Glomerular visceral epithelial cell (primary cell): Measurements from ENCODE around the gene GNG10.
A peak's percentile ranks its signal among the peaks of the same experiment; 100 is the strongest.
"Not testable (repeated sequence)": the region's sequence is repeated elsewhere in the genome, so short reads cannot be mapped to it uniquely, and the experiment has no call there.

Source experiments
- DNase-seq: peaks from one replicate; pipeline ENCODE4 v3.0.0-alpha.2; 2016; ENCODE audit errors: extremely low spot score

Gene GNG10

DNA sequence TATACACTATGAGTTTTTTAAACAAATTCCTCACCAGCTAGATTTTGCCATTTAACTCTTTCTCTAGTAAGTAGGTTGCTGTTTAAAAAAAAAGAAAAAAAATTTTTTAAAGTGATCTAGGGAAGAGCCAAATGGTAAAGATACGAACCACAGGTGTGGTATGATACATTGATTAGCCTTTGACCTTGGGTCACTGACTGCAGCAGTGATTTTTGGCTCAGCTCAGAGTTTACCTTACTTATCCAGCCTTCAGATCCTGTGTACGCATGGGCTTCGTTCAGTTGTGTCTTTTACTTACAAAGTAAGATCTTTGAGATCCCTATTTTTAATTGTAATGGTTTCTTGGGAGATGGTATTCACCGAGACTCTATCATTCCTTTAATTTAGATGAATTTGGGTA lies 12.4 kb upstream of the GNG10 start:
- DNase-seq: no peak

GRCh38 chr9:111657051-111657450 lies 4.4 kb upstream of the GNG10 start:
- DNase-seq: no peak

DNA sequence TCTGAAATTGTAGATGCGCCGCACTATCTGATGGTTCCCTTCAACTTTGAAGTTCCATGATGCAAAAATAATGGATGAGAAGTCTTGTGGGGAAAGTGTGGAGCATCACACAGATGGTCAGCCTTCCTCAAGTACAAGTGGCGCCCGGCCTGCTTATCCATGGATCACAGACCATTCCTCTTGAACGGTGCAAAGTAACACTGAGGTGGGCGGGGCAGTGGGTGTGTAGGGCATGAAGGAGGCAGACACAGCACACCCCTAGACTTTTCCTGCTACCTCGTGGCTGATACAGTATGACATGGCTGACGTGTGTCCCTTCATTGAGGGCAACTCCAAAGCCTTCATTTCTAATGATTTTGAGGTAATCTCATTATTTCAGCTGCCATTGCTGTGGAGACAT lies 2.5 kb upstream of the GNG10 start:
- no peak for DNase-seq

DNA sequence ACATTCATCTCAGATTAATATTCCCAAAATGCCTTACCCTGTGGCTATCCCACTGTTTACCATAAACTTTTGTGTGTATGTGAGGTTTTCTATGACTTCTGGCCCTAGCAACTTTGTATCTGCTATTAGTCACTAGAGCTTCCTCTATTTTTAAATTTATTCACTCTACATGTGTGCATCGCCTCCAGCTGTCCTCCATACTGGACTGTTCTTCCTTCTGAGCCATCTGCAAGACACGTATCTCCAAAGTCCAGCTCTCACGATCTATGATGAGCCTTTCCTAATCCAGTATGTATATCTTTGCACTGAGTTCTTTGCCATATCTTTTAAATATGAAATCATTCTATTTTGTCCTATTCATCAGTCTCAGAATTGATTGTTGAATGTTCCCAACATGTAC lies 1.7 kb upstream of the GNG10 start:
- DNase-seq: no peak

- DNase-seq: peak; percentile 47
These were observed 557 bp downstream of the GNG10 start for GRCh38 chr9:111661802-111662521.

DNA sequence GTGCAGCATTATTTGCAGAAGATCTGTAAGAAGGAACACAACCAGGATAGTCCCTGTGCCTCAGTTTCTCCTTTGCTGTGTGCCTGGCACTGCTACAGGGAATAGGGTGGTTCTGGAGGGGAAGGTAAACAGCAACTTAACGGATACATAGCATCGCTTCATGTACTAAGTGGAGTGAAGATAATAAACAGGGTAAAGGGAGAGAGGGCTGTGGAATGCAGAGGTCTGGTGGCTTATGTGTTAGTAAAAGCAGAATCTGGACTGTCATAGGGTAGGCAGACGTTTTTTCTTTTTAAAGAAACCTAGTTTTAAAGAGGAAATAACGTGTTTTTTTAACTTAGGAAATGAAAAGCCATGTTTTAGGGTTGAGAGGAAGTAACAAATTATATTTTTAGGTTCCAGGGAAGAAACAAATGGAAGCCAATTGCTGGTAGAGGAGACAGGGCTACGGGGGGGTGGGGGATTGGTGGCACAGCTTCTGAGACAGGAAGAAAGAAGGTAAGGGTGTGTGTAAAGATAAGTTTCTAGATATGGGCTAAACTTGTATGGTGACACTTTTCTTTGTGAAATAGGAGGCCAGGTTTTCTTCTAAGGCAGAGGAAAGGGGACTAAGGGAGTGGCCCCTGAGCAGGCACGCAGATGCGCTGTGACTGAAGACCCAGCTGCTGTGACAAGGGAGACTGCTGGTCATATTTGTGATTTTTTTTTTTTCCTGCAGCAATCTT lies 1.3 kb downstream of the GNG10 start:
- DNase-seq: no peak

DNA sequence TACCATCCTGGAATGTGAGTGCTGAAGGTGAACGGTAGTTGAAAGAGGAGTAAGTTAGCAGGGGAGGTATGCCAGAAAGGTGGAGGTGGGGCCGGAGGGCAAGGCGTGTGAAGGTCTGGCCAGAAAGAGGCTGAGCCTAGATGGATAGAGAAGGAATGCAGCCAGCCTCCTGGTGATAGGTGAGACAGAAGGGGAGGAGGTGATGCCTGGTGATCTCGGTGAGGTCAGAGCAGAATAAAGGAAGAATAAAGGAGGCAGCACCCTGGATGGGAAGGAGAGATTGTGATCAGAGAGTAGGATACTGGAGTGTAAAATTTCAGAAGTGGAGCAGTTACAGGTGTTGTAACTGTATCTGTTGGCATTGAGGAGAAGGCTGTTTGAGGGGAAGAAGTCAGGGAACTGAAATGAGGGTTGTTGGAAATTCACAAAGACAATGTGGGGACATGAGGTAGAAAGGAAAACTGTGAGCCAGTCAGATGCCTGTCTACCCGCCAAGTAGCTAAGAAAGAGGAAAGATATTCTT lies 2.0 kb downstream of the GNG10 start:
- DNase-seq: no peak

- DNase-seq: no peak
These were observed 6.7 kb downstream of the GNG10 start for GRCh38 chr9:111668026-111668573.

DNA sequence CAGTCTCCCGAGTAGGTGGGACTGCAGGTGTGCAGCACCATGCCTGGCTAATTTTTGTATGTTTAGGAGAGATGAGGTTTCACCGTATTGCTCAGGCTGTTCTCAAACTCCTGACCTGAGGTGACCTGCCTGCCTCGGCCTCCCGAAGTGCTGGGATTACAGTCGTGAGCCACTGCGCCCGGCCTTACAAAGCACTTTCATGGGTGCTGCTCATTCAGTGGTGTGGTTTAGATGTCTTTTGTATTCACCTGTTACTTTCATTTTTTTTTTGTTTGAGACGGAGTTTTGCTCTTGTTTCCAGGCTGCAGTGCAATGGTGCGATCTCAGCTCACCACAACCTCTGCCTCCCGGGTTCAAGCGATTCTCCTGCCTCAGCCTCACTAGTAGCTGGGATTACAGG lies 7.2 kb downstream of the GNG10 start:
- not testable (repeated sequence) for DNase-seq

DNA sequence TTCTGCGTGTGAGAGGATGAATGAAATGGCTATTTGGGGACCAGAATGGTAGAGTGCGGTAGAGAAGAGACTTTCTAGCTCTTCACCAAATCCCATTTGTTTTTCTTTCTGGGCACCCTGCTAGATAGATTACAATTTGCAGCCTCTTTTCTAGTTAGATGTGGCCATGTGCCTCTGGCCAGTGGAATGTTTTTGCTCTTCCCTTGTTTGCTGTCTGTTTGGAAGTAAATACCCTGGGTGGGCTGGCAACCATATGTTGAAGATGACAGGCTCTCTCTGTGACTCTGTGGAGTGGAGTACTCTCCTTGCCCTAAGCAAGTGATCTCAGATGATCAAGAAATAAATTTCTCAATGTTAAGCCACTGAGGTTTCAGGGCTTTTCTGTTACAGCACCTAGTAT lies 12.9 kb downstream of the GNG10 start:
- no peak for DNase-seq

GRCh38 chr9:111676116-111676515 lies 14.7 kb downstream of the GNG10 start:
- no peak for DNase-seq

- no peak for DNase-seq
These were observed 16.9 kb downstream of the GNG10 start for GRCh38 chr9:111678293-111678692.

- DNase-seq: no peak
These were observed 17.8 kb downstream of the GNG10 start for GRCh38 chr9:111679199-111679598.

DNA sequence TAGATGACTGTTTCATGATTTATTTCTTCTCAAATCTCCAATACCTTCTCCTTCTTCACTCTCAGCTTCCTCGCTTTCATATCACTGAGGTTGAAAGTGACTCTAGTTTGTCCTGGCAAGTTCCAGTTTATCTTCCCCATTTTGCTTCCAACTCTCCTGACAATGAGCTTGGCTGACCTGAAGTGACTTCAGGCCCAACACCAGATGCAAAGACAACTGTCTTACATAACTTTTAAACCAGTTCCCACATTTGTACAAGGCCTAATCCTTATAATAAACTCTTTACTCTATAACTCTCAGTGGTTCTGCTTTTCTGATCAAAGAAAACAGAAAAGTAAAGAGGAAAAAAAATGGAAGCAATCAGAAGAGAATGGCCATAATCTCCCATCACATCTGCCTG lies 22.0 kb downstream of the GNG10 start:
- DNase-seq: no peak

DNA sequence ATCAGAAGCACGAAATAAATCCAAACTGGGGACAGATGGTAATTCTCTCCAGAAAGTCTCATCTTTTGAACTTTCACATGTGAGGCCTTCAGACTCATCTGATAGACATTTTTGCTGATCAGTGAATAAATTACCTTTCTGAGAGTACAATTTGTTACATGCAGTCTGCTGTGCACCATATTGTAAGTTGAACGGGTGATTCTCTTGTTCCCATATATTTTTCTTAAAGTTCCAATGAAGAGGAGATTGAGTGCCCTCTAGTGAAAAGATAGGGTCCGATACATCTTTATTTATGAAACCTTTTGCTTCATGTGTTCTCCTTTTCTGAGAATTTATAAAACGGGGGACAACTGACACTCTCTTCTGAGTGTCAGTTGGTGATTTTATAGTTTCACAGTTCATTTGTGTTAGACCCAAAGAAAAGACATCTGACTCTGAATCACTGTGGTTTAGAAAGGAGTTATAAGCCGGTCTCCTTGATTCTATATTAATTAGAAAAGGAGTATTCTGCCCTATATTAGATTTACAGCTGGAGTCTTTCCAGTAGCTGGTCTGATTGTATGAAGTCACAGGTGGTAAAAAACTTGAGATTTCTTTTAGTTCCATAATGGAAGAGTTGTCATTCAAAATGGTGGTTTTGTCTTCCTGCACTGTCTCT lies 30.4 kb downstream of the GNG10 start:
- peak; percentile 54 for DNase-seq

DNA sequence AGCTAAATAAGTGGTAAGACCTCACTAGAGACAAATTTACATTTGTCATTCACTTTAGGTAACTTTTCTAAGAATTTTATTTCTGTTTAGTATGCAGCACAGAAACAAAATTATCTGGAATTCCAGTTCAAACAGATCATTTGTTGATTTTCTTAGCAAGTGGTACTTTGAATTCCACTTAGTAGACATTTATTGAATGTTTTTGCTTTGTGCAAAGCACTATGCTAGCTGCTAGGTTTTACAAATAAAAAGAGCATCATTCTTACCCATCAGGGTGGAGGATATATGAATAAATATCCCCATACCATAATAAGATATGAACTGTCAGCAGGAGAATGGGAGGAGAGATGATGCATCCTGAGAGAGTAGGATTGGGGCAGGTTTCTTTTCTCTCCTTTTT lies 35.4 kb downstream of the GNG10 start:
- DNase-seq: no peak

DNA sequence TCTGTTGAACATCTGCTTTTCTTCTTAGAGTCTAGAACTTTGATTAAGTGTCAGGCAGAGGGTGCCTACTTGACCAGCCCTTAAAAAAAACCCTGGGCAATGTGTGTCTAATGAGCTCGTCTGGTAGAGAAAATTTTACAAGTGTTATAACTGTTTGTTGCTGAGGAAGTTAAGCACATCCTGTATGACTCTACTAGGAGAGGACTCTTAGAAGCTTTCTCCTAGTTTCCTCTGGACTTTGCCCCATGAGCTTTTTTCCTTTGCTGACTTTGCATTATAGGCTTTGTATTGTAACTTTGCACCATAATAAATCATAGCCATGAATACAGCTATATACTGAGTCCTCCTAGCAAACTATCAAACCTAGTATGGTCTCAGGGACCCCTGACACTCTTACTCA lies 39.4 kb downstream of the GNG10 start:
- DNase-seq: no peak

DNA sequence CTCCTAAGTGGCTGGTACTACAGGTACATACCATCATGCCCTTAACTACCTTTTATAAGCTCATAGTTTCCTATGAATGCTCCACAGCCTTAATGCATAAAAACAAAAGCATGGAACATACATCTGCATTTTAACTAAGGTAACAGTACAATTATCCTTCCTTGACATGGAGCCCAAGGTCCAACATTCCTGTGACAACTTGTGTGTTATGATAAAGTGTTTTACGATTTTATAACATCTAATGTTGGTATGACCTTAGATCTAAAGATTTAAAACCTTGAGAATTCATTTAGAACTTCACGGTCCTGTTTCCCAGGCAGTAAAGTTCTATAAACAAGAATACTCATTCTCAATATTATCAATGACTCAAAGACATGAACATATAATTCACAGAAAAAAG lies 43.1 kb downstream of the GNG10 start:
- DNase-seq: no peak

- DNase-seq: no peak
These were observed 50.1 kb downstream of the GNG10 start for GRCh38 chr9:111711548-111711947.

GRCh38 chr9:111712369-111712768 lies 51.0 kb downstream of the GNG10 start:
- no peak for DNase-seq

GRCh38 chr9:111715471-111715870 lies 54.1 kb downstream of the GNG10 start:
- no peak for DNase-seq

- no peak for DNase-seq
These were observed 58.1 kb downstream of the GNG10 start for GRCh38 chr9:111719541-111719940.
